Endodermal cell (in vitro differentiated cells): Measurements from ENCODE around the gene HSPBP1. TPM values are rescaled to one million over a fixed set of nuclear protein-coding genes. Genes with fewer than 3 reads are reported as not detected.

Experiments used
- DNase-seq: peaks from one replicate; pipeline ENCODE4 v3.0.0-alpha.2; 2017
- H3K27ac ChIP-seq: 2 replicates; pipeline ENCODE4 v1.5.1; 2013; ENCODE audit warnings: mild to moderate bottlenecking, low read depth, low read length, moderate library complexity
- H3K27me3 ChIP-seq: 2 replicates; pipeline ENCODE4 v1.6.1; 2013; ENCODE audit warnings: mild to moderate bottlenecking, low read length, moderate library complexity; ENCODE audit not compliant: insufficient read depth, control insufficient read depth, poor library complexity, severe bottlenecking
- H3K36me3 ChIP-seq: 2 replicates; pipeline ENCODE4 v1.7.0; 2013; ENCODE audit warnings: mild to moderate bottlenecking, low read length, moderate library complexity; ENCODE audit not compliant: control insufficient read depth, insufficient read depth
- H3K4me1 ChIP-seq: one replicate; pipeline ENCODE4 v1.7.0; 2013; ENCODE audit warnings: low read length; ENCODE audit not compliant: control insufficient read depth, insufficient read depth
- H3K4me3 ChIP-seq: 2 replicates; pipeline ENCODE4 v1.5.1; 2013; ENCODE audit warnings: mild to moderate bottlenecking, low read length, moderate library complexity
- H3K9ac ChIP-seq: 2 replicates; pipeline ENCODE4 v1.6.1; 2013; ENCODE audit warnings: mild to moderate bottlenecking, low read length, moderate library complexity; ENCODE audit not compliant: poor library complexity, severe bottlenecking; ENCODE audit errors: extremely low read depth
- H3K9me3 ChIP-seq: 2 replicates; pipeline ENCODE4 v1.6.1; 2013; ENCODE audit warnings: mild to moderate bottlenecking, low read length, moderate library complexity; ENCODE audit not compliant: control insufficient read depth
- H3K27ac Mint-ChIP-seq: 2 replicates; pipeline ENCODE4 v1.8.0; 2020; ENCODE audit warnings: mixed read lengths
- H3K27me3 Mint-ChIP-seq: 2 replicates; pipeline ENCODE4 v1.8.0; 2021; ENCODE audit warnings: mild to moderate bottlenecking, mixed read lengths; ENCODE audit not compliant: insufficient read depth
- H3K36me3 Mint-ChIP-seq: 2 replicates; pipeline ENCODE4 v1.8.0; 2020; ENCODE audit warnings: low read depth, mixed read lengths
- H3K4me1 Mint-ChIP-seq: 2 replicates; pipeline ENCODE4 v1.8.0; 2020; ENCODE audit warnings: mixed read lengths
- H3K4me3 Mint-ChIP-seq: 2 replicates; pipeline ENCODE4 v1.8.0; 2020; ENCODE audit warnings: mild to moderate bottlenecking, moderate library complexity, mixed read lengths
- H3K9me3 Mint-ChIP-seq: 2 replicates; pipeline ENCODE4 v1.8.0; 2020; ENCODE audit warnings: mild to moderate bottlenecking, mixed read lengths
- WGBS, 2 experiments: methylation state at CpG; one replicate each; pipeline versions ENCODE4 v1.1.5 to v1.1.7; 2013; ENCODE audit warnings: missing lambda C conversion rate in 2 of 2, mixed read lengths in 1 of 2; ENCODE audit not compliant: insufficient coverage in 1 of 2, insufficient read length in 1 of 2; 5-methylcytosine and 5-hydroxymethylcytosine counted together
- total RNA-seq, 2 donors: library from RNA; stranded (reverse); fragmentation: NEBNext Ultra II Directional in 1 of 2; extraction: Animal tissue kit (Norgen Biotek cat#: 25700) in 1 of 2; gene quantifications; 2 replicates in 1 of 2; 3 replicates in 1 of 2; pipeline ENCODE4 v1.2.1, GENCODE V29; 2021
- TF ChIP-seq, protein P1 (sequence below): fragments of 200-600 bp; sonication (generic); conservative IDR thresholded peaks from 2 replicates; pipeline ENCODE4 v1.5.0; 2021; ENCODE audit warnings: antibody characterized with exemption, mild to moderate bottlenecking

HSPBP1 gene
- total RNA-seq, 2 donors from 2014 or later = 43.7 to 48.5 TPM

- Histone ChIP-seq H3K4me1 (peaks cover 5% of the 10 kb centered on the region), H3K27ac (no peak overlapping the region), H3K9ac (no peak overlapping the region), H3K27me3 (no peaks in the 10 kb centered on the region), H3K9me3 (no peaks in the 10 kb centered on the region), H3K36me3 (peaks cover 11% of the 10 kb centered on the region), H3K4me3 (no peak overlapping the region)
- H3K36me3 Mint-ChIP-seq = peaks cover 24% of the 10 kb centered on the region
- DNase-seq = no peak
- H3K27ac Mint-ChIP-seq = peak overlapping the region; percentile 58
- no peaks in the 10 kb centered on the region for H3K9me3 Mint-ChIP-seq
- TF ChIP-seq, protein P1, sequence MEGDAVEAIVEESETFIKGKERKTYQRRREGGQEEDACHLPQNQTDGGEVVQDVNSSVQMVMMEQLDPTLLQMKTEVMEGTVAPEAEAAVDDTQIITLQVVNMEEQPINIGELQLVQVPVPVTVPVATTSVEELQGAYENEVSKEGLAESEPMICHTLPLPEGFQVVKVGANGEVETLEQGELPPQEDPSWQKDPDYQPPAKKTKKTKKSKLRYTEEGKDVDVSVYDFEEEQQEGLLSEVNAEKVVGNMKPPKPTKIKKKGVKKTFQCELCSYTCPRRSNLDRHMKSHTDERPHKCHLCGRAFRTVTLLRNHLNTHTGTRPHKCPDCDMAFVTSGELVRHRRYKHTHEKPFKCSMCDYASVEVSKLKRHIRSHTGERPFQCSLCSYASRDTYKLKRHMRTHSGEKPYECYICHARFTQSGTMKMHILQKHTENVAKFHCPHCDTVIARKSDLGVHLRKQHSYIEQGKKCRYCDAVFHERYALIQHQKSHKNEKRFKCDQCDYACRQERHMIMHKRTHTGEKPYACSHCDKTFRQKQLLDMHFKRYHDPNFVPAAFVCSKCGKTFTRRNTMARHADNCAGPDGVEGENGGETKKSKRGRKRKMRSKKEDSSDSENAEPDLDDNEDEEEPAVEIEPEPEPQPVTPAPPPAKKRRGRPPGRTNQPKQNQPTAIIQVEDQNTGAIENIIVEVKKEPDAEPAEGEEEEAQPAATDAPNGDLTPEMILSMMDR = no peak
- WGBS, 2 experiments = 88 to 94% methylated on average over 13 to 17 of the region's 17 CpGs
- no peaks in the 10 kb centered on the region for H3K27me3 Mint-ChIP-seq
- peaks cover 7% of the 10 kb centered on the region for H3K4me1 Mint-ChIP-seq
- H3K4me3 Mint-ChIP-seq = no peak overlapping the region
Observed at GRCh38 chr19:55228015-55228391, 51.9 kb downstream of the HSPBP1 start.

- H3K9me3 ChIP-seq = no peaks in the 10 kb centered on the region
Observed at GRCh38 chr19:55227241-55228014, 52.5 kb downstream of the HSPBP1 start.

DNA sequence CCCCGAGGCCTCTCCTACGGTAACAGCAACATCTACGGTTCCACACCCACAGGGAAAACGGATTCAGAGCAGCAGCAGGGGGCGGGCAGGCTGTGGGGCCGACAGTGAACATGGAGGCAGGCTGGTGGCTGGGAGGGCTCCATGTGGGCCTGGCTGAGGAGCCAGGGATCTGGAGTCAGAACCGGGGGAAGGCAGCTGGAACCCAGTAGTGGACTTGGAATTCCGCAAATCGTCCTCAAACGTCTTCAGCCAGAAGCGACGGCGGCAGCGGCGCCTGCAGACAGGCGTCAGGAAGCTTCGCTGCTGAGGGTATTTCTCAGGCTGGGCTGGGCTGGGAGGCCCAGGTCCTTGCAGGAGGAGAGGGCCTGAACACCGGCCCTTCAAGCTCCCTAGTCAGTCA lies 53.1 kb downstream of the HSPBP1 start:
- Mint-ChIP-seq H3K4me1 (peaks cover 7% of the 10 kb centered on the region), H3K4me3 (no peak overlapping the region), H3K9me3 (no peaks in the 10 kb centered on the region), H3K36me3 (peaks cover 13% of the 10 kb centered on the region), H3K27me3 (no peaks in the 10 kb centered on the region), H3K27ac (no peak overlapping the region)
- TF ChIP-seq, protein P1 = no peak
- DNase-seq = no peak
- Histone ChIP-seq H3K9me3 (no peaks in the 10 kb centered on the region), H3K27me3 (no peaks in the 10 kb centered on the region), H3K4me3 (no peak overlapping the region), H3K27ac (no peak overlapping the region), H3K36me3 (no peaks in the 10 kb centered on the region), H3K9ac (no peak overlapping the region), H3K4me1 (peaks cover 5% of the 10 kb centered on the region)
- 88 to 89% methylated on average over 10 to 18 of the region's 18 CpGs for WGBS, 2 experiments

More at GRCh38 chr19:55227241-55228014, 52.5 kb downstream of the HSPBP1 start:
- Histone ChIP-seq H3K9ac (no peak overlapping the region), H3K27me3 (no peaks in the 10 kb centered on the region), H3K4me3 (no peak overlapping the region), H3K4me1 (peaks cover 5% of the 10 kb centered on the region), H3K27ac (no peak overlapping the region), H3K36me3 (peaks cover 5% of the 10 kb centered on the region)
- TF ChIP-seq, protein P1 = no peak
- no peaks in the 10 kb centered on the region for H3K9me3 Mint-ChIP-seq
- H3K36me3 Mint-ChIP-seq = peaks cover 18% of the 10 kb centered on the region
- no peak overlapping the region for H3K4me3 Mint-ChIP-seq
- DNase-seq = no peak
- H3K27ac Mint-ChIP-seq = peak overlapping the region; percentile 58
- peaks cover 7% of the 10 kb centered on the region for H3K4me1 Mint-ChIP-seq
- no peaks in the 10 kb centered on the region for H3K27me3 Mint-ChIP-seq
- 93 to 94% methylated on average over 6 to 25 of the region's 25 CpGs for WGBS, 2 experiments
